Vagina (tissue), 2 donors: ENCODE measurements around the gene PWWP2B. TPM values are rescaled to one million over a fixed set of nuclear protein-coding genes. Genes with fewer than 3 reads are reported as not detected.
A peak's percentile ranks its signal among the peaks of the same experiment; 100 is the strongest.

Source experiments
- DNase-seq, 2 donors: peaks; one replicate each; pipeline ENCODE4 v3.0.0-alpha.2; 2017; ENCODE audit errors: extremely low spot score in 2 of 2
- H3K27ac ChIP-seq: fragments of 200-600 bp; sonication (generic); one replicate; pipeline ENCODE4 v1.5.1; 2019
- H3K27me3 ChIP-seq: fragments of 200-600 bp; sonication (generic); one replicate; pipeline ENCODE4 v1.5.1; 2019
- H3K36me3 ChIP-seq, 2 donors: fragments of 200-600 bp; sonication (generic); one replicate each; pipeline ENCODE4 v1.5.1; 2017 to 2019
- H3K4me1 ChIP-seq: fragments of 200-600 bp; sonication (generic); one replicate; pipeline ENCODE4 v1.5.1; 2019
- H3K4me3 ChIP-seq, 2 donors: fragments of 200-600 bp; sonication (generic); 1 replicate in 1 of 2; 2 replicates in 1 of 2; pipeline ENCODE4 v1.5.1; 2016 to 2019
- H3K9me3 ChIP-seq: fragments of 200-600 bp; sonication (generic); one replicate; pipeline ENCODE4 v1.5.1; 2019
- CTCF ChIP-seq, 3 experiments: fragments of 450-650 bp in 2 of 3; fragments of 200-600 bp in 1 of 3; sonication (generic) in 1 of 3; IDR thresholded peaks; one replicate each; pipeline ENCODE4 v1.5.1; 2017 to 2019; ENCODE audit warnings: antibody characterized with exemption in 3 of 3, mild to moderate bottlenecking in 2 of 3, moderate library complexity in 2 of 3
- POLR2A ChIP-seq, 2 donors: fragments of 450-650 bp; IDR thresholded peaks; one replicate each; pipeline ENCODE4 v1.6.1; 2017; ENCODE audit warnings: antibody characterized with exemption in 2 of 2, mild to moderate bottlenecking in 2 of 2, moderate library complexity in 2 of 2
- POLR2AphosphoS5 ChIP-seq, 2 donors: sonication (generic); formaldehyde crosslinking; IDR thresholded peaks; one replicate each; pipeline ENCODE4 v1.9.0; 2017; ENCODE audit warnings: antibody characterized with exemption in 2 of 2, mild to moderate bottlenecking in 2 of 2, low read depth in 1 of 2; ENCODE audit not compliant: insufficient read depth in 1 of 2
- intact Hi-C: fragments of 100-400 bp; cut with DNase I; formaldehyde crosslinking; loops from one replicate; pipeline ENCODE4 v1.15.1; 2023
- total RNA-seq: library from RNA; depleted of rRNA; stranded (reverse); fragments of >200 nt; gene quantifications from one replicate; pipeline ENCODE4 v1.2.3, GENCODE V29; 2016

Gene PWWP2B
- total RNA-seq, 1 donor from 2014 or later = 14.7 TPM

GRCh38 chr10:132357286-132358058, 39.5 kb upstream of the PWWP2B start:
- H3K36me3 ChIP-seq = no peaks in the 10 kb centered on the region
- H3K4me1 ChIP-seq = no peaks in the 10 kb centered on the region
- no peaks in the 10 kb centered on the region for H3K9me3 ChIP-seq
- no peak overlapping the region for H3K4me3 ChIP-seq
- no peaks in the 10 kb centered on the region for H3K27me3 ChIP-seq
- intact Hi-C loops = no loop called here
- H3K27ac ChIP-seq = no peak overlapping the region
- TF ChIP-seq POLR2A (IDR thresholded peaks at IDR 0.05) (no peak), CTCF (IDR thresholded peaks at IDR 0.05) (no peak), POLR2AphosphoS5 (IDR thresholded peaks at IDR 0.05; ENCODE audit: insufficient read depth in 1 of 2, low read depth in 1 of 2) (no peak)
- DNase-seq = no peak

DNA sequence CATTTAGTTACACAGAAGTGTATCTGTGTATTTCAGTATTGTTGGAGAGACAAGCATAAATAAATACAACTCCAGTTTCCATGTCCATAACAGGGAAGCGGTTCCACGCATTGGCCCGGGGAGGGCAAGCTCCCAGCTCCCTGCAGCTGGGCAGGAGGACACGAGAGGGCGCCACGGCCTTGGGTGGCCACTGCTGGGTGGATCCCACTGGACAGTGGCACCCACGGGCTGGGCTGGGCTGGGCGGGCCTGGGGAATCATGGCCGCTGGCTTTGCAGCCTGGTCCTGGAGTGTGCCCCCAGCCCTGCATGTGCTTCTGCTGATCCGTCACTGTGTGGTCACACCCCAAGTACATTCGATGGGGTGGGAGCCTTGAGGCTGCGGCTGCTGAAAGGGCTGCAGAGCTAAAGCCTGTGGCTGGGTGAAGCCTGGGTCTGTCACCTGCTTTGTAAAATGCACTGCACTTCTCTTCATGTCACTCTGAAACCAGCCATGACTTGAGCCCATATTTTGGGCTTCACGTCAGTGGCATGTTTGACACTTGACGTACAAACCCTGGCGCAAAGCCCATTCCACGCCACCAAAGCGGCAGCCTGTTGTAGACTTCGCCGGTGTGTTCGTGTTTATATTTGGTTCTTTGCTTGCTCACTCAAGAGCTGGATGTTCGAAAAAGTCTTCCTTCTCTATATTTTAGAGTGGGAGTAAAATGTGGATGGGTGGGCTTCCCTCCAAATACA, 37.5 kb upstream of the PWWP2B start:
- Histone ChIP-seq H3K27ac (no peak overlapping the region), H3K27me3 (no peaks in the 10 kb centered on the region), H3K36me3 (peaks cover 0 to 2% of the 10 kb centered on the region in 2 donors), H3K9me3 (no peaks in the 10 kb centered on the region), H3K4me3 (no peak overlapping the region), H3K4me1 (no peaks in the 10 kb centered on the region)
- TF ChIP-seq POLR2AphosphoS5 (IDR thresholded peaks at IDR 0.05; ENCODE audit: insufficient read depth in 1 of 2, low read depth in 1 of 2) (no peak), POLR2A (IDR thresholded peaks at IDR 0.05) (no peak), CTCF (IDR thresholded peaks at IDR 0.05) (no peak)
- intact Hi-C loops = no loop called here
- DNase-seq = no peak

GRCh38 chr10:132360766-132361447, 36.1 kb upstream of the PWWP2B start:
- Histone ChIP-seq H3K27me3 (no peaks in the 10 kb centered on the region), H3K36me3 (peaks cover 0 to 10% of the 10 kb centered on the region in 2 donors), H3K4me1 (no peaks in the 10 kb centered on the region), H3K27ac (no peak overlapping the region), H3K4me3 (no peak overlapping the region), H3K9me3 (no peaks in the 10 kb centered on the region)
- intact Hi-C loops = no loop called here
- no peak for DNase-seq
- TF ChIP-seq POLR2AphosphoS5 (IDR thresholded peaks at IDR 0.05; ENCODE audit: insufficient read depth in 1 of 2, low read depth in 1 of 2) (no peak), CTCF (IDR thresholded peaks at IDR 0.05) (peak in 2 of 3 experiments; percentile 17 to 23), POLR2A (IDR thresholded peaks at IDR 0.05) (no peak)

- intact Hi-C loops = no loop called here
- Histone ChIP-seq H3K4me1 (no peaks in the 10 kb centered on the region), H3K27me3 (no peaks in the 10 kb centered on the region), H3K4me3 (no peak overlapping the region), H3K36me3 (peaks cover 0 to 10% of the 10 kb centered on the region in 2 donors), H3K9me3 (no peaks in the 10 kb centered on the region), H3K27ac (no peak overlapping the region)
- no peak for DNase-seq
- TF ChIP-seq CTCF (IDR thresholded peaks at IDR 0.05) = no peak
- TF ChIP-seq POLR2A (IDR thresholded peaks at IDR 0.05) = no peak
- no peak for TF ChIP-seq POLR2AphosphoS5 (IDR thresholded peaks at IDR 0.05; ENCODE audit: insufficient read depth in 1 of 2, low read depth in 1 of 2)
Observed at GRCh38 chr10:132361581-132362101, 35.4 kb upstream of the PWWP2B start.
